H1 (cell line): ENCODE data around the gene SYK. TPM values are rescaled to one million over a fixed set of nuclear protein-coding genes. Genes with fewer than 3 reads are reported as not detected.

Experiments used
- CTCF ChIA-PET: fragments of 300-600 bp; sonication (Branson Sonifier 250); formaldehyde crosslinking; loops from one replicate; lab custom pipeline; 2021; ENCODE audit not compliant: partially characterized antibody; lab: Charles Lee
- POLR2A ChIA-PET: fragments of 300-600 bp; sonication (Branson Sonifier 250); formaldehyde crosslinking; loops from one replicate; lab custom pipeline; 2021; ENCODE audit warnings: inconsistent platforms; ENCODE audit not compliant: partially characterized antibody; lab: Charles Lee
- DNase-seq, 2 experiments: peaks; one replicate each; pipeline versions ENCODE4 v3.0.0 to v3.0.0-alpha.2; 2010 to 2022; ENCODE audit warnings: low spot score in 2 of 2, low read depth in 1 of 2, mixed read lengths in 1 of 2
- FAIRE-seq: peaks from 2 replicates; lab custom pipeline; 2011; peaks lifted over from hg19 to GRCh38; lab: Jason Lieb, UNC
- H2AFZ ChIP-seq: 2 replicates; pipeline ENCODE4 v1.8.1; 2012; ENCODE audit warnings: low read length, inconsistent platforms
- H2AK5ac ChIP-seq: 2 replicates; pipeline ENCODE4 v1.6.1; 2013; ENCODE audit warnings: low read depth, low read length
- H2BK120ac ChIP-seq: replicated peaks from 2 replicates; pipeline ENCODE3; 2013; ENCODE audit warnings: low read depth, low read length, inconsistent platforms
- H2BK12ac ChIP-seq: 2 replicates; pipeline ENCODE4 v1.6.1; 2013; ENCODE audit warnings: low read depth, low read length
- H2BK15ac ChIP-seq: 2 replicates; pipeline ENCODE4 v1.6.1; 2013; ENCODE audit warnings: low read length
- H2BK20ac ChIP-seq: 2 replicates; pipeline ENCODE4 v1.6.1; 2013; ENCODE audit warnings: low read length
- H2BK5ac ChIP-seq: 2 replicates; pipeline ENCODE4 v1.6.1; 2013; ENCODE audit warnings: low read depth, low read length
- H3K14ac ChIP-seq: 2 replicates; pipeline ENCODE4 v1.6.1; 2013; ENCODE audit warnings: inconsistent platforms; ENCODE audit not compliant: insufficient read length
- H3K18ac ChIP-seq: 2 replicates; pipeline ENCODE4 v1.6.1; 2013; ENCODE audit warnings: low read length; ENCODE audit errors: extremely low read depth
- H3K23ac ChIP-seq: 2 replicates; pipeline ENCODE4 v1.6.1; 2013; ENCODE audit warnings: inconsistent platforms; ENCODE audit not compliant: insufficient read length
- H3K23me2 ChIP-seq: 2 replicates; pipeline ENCODE4 v1.6.1; 2013; ENCODE audit warnings: low read depth, low read length
- H3K27ac ChIP-seq: 2 replicates; pipeline ENCODE4 v1.6.1; 2011; ENCODE audit warnings: low read depth, low read length, inconsistent platforms
- H3K27me3 ChIP-seq, 4 experiments: replicated peaks in 1 of 4; 1 replicate in 1 of 4; 2 replicates in 3 of 4; pipeline versions ENCODE4 v1.6.1 to v1.8.1; 2011 to 2013; ENCODE audit warnings: low read length in 3 of 4, mild to moderate bottlenecking in 3 of 4, inconsistent platforms in 2 of 4, mixed read lengths in 2 of 4, moderate library complexity in 1 of 4; ENCODE audit not compliant: control insufficient read depth in 3 of 4, insufficient read depth in 3 of 4; ENCODE audit errors: extremely low read depth in 1 of 4
- H3K36me3 ChIP-seq, 4 experiments: 2 replicates each; pipeline versions ENCODE4 v1.6.1 to v1.8.1; 2011 to 2013; ENCODE audit warnings: mild to moderate bottlenecking in 4 of 4, low read length in 3 of 4, moderate library complexity in 2 of 4, control low read depth in 1 of 4, inconsistent platforms in 1 of 4; ENCODE audit not compliant: insufficient read depth in 4 of 4, control insufficient read depth in 2 of 4
- H3K4ac ChIP-seq: replicated peaks from 2 replicates; pipeline ENCODE3; 2013; ENCODE audit warnings: low read length, low read depth, mixed read lengths, inconsistent platforms; ENCODE audit not compliant: insufficient read length
- H3K4me1 ChIP-seq, 4 experiments: replicated peaks in 1 of 4; 1 replicate in 1 of 4; 2 replicates in 3 of 4; pipeline versions ENCODE4 v1.6.1 to v1.8.1; 2011 to 2013; ENCODE audit warnings: low read length in 3 of 4, inconsistent platforms in 2 of 4, mixed read lengths in 1 of 4; ENCODE audit not compliant: insufficient read depth in 4 of 4, control insufficient read depth in 3 of 4
- H3K4me2 ChIP-seq, 2 experiments: 2 replicates each; pipeline versions ENCODE4 v1.6.1 to v1.8.1; 2011 to 2013; ENCODE audit warnings: low read depth in 2 of 2, low read length in 2 of 2, control low read depth in 1 of 2, inconsistent platforms in 1 of 2, mild to moderate bottlenecking in 1 of 2; ENCODE audit not compliant: insufficient read depth in 1 of 2
- H3K4me3 ChIP-seq, 4 experiments: fragments of 200-600, 300-600 bp in 1 of 4; sonication (generic), shearing (Covaris generic), sonication (Bioruptor Twin) in 1 of 4; 2 replicates each; pipeline versions ENCODE4 v1.5.1 to v1.8.1; 2011 to 2016; ENCODE audit warnings: low read length in 4 of 4, low read depth in 3 of 4, control low read depth in 2 of 4, inconsistent platforms in 2 of 4, mild to moderate bottlenecking in 2 of 4, mixed read lengths in 1 of 4, moderate library complexity in 1 of 4; ENCODE audit not compliant: insufficient read depth in 2 of 4; ENCODE audit errors: extremely low read depth in 1 of 4
- H3K56ac ChIP-seq: replicated peaks from 2 replicates; pipeline ENCODE3; 2013; ENCODE audit warnings: low read depth, mild to moderate bottlenecking, mixed read lengths, low read length, inconsistent platforms; ENCODE audit not compliant: insufficient read length
- H3K79me1 ChIP-seq: 2 replicates; pipeline ENCODE4 v1.6.1; 2013; ENCODE audit warnings: low read depth, low read length, control low read depth
- H3K79me2 ChIP-seq, 2 experiments: 2 replicates each; pipeline versions ENCODE4 v1.6.1 to v1.8.1; 2012 to 2013; ENCODE audit warnings: low read length in 2 of 2, mild to moderate bottlenecking in 2 of 2, inconsistent platforms in 1 of 2; ENCODE audit not compliant: insufficient read depth in 2 of 2, control insufficient read depth in 1 of 2
- H3K9ac ChIP-seq, 4 experiments: replicated peaks in 1 of 4; 1 replicate in 1 of 4; 2 replicates in 3 of 4; pipeline versions ENCODE4 v1.6.1 to v1.8.1; 2011 to 2013; ENCODE audit warnings: low read depth in 3 of 4, low read length in 3 of 4, control low read depth in 2 of 4, mild to moderate bottlenecking in 2 of 4, moderate library complexity in 2 of 4, inconsistent platforms in 1 of 4; ENCODE audit errors: extremely low read depth in 1 of 4
- H3K9me3 ChIP-seq, 2 experiments: 2 replicates each; pipeline versions ENCODE4 v1.6.1 to v1.8.1; 2012 to 2013; ENCODE audit warnings: mild to moderate bottlenecking in 2 of 2, moderate library complexity in 2 of 2, control low read depth in 1 of 2, inconsistent platforms in 1 of 2, low read depth in 1 of 2, low read length in 1 of 2, mixed read lengths in 1 of 2; ENCODE audit not compliant: insufficient read depth in 2 of 2
- H4K20me1 ChIP-seq, 2 experiments: replicated peaks in 1 of 2; 2 replicates each; pipeline versions ENCODE3 to v1.8.1; 2011 to 2013; ENCODE audit warnings: inconsistent platforms in 2 of 2, low read length in 2 of 2, mild to moderate bottlenecking in 1 of 2; ENCODE audit not compliant: insufficient read depth in 2 of 2, control insufficient read depth in 1 of 2
- H4K5ac ChIP-seq: 2 replicates; pipeline ENCODE4 v1.6.1; 2013; ENCODE audit warnings: low read length, low read depth, mixed read lengths, inconsistent platforms; ENCODE audit not compliant: insufficient read length
- H4K8ac ChIP-seq: 2 replicates; pipeline ENCODE4 v1.8.0; 2013; ENCODE audit warnings: mild to moderate bottlenecking, moderate library complexity, low read length, inconsistent platforms; ENCODE audit not compliant: insufficient read depth; ENCODE audit errors: extremely low read depth
- H4K91ac ChIP-seq: replicated peaks from 2 replicates; pipeline ENCODE3; 2013; ENCODE audit warnings: low read length, mixed read lengths, inconsistent platforms; ENCODE audit not compliant: insufficient read length
- EZH2 ChIP-seq: fragments of 200-600 bp; sonication (generic); IDR thresholded peaks from 2 replicates; pipeline ENCODE4 v1.7.1; 2012; ENCODE audit warnings: low read depth, mild to moderate bottlenecking, moderate library complexity, low read length, inconsistent platforms; ENCODE audit not compliant: severe bottlenecking
- PHF8 ChIP-seq: fragments of 200-600 bp; sonication (generic); conservative IDR thresholded peaks from 2 replicates; pipeline ENCODE4 v1.7.1; 2012; ENCODE audit warnings: low read depth, mild to moderate bottlenecking, inconsistent platforms, low read length, moderate library complexity
- SP1 ChIP-seq: IDR thresholded peaks from 2 replicates; pipeline ENCODE4 v1.6.1; 2011; ENCODE audit warnings: low read depth, low read length
- SP4 ChIP-seq: IDR thresholded peaks from 2 replicates; pipeline ENCODE4 v1.6.1; 2012; ENCODE audit warnings: low read length, inconsistent platforms
- TBP ChIP-seq: IDR thresholded peaks from 2 replicates; pipeline ENCODE4 v1.6.1; 2011; ENCODE audit warnings: low read depth, low read length, improper control_type of control experiment
- WGBS, 2 experiments: shearing (Covaris generic) in 1 of 2; methylation state at CpG; one replicate each; pipeline versions ENCODE4 v1.1.6 to v1.1.7; 2013 to 2015; ENCODE audit warnings: low lambda C conversion rate in 2 of 2, mixed read lengths in 2 of 2, inconsistent platforms in 1 of 2, low coverage in 1 of 2, missing lambda C conversion rate in 1 of 2; ENCODE audit not compliant: insufficient replicate concordance in 2 of 2, insufficient coverage in 1 of 2, insufficient read length in 1 of 2; ENCODE audit errors: extremely low coverage in 1 of 2, missing lambda C conversion rate in 1 of 2; 5-methylcytosine and 5-hydroxymethylcytosine counted together
- polyA plus RNA-seq, 7 experiments: library from polyadenylated mRNA; depleted of rRNA in 3 of 7; stranded (reverse) in 5 of 7; unstranded in 2 of 7; fragments of >200 nt in 5 of 7; fragments of 200-250 nt in 2 of 7; gene quantifications; 1 replicate in 5 of 7; 2 replicates in 1 of 7; 4 replicates in 1 of 7; pipeline versions ENCODE4 v1.2.1 to v1.2.3, GENCODE V29; 2011 to 2013; ENCODE audit warnings: missing spikeins in 2 of 7, mixed read lengths in 2 of 7
- total RNA-seq: library from RNA; stranded (reverse); fragmentation: NEBNext Ultra II Directional; extraction: Animal tissue kit (Norgen Biotek cat#: 25700); gene quantifications from 2 replicates; pipeline ENCODE4 v1.2.1, GENCODE V29; 2021

SYK gene
- total and polyA plus RNA-seq, 2 of the 8 experiments (the other 6 are each of a cell fraction or from before 2014, with no cell fraction given), result 1.5 to 4.4 TPM

DNA sequence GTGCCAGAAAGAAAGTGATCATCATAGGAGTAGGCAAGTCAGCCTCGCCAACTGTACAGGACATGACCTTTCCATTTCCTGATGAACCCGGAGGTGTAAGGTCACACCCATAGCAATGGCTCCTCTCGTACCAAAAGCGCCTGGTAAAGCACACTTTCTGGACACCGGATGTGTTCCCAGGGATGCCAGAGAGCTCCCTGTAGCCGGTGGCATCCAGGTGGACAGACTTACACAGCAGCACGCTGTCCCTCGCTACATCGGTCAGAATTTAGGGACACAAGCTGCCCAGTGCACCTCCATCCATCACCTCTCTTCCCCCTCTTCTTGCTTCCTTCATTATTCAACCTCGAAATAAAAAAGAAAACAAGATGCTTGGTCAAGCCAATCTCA lies 105.4 kb downstream of the SYK start:
- no peaks in the 10 kb centered on the region for H3K79me1 ChIP-seq
- no peaks in the 10 kb centered on the region; a peak in 1 of 8 replicates for H3K36me3 ChIP-seq
- no peaks in the 10 kb centered on the region; the same call in 1 of the 2 replicates for H3K23me2 ChIP-seq
- H3K27me3 ChIP-seq, result no peaks in the 10 kb centered on the region
- FAIRE-seq (no peak), DNase-seq (no peak)
- no peak overlapping the region for H2BK120ac ChIP-seq
- H2BK20ac ChIP-seq, result no peak overlapping the region
- no peak overlapping the region for H2BK12ac ChIP-seq
- CTCF ChIA-PET, result interaction anchor here (1.4 to 1.7 kb wide), 2 partner anchors 9 to 98 kb away, joined by 4 to 8 read pairs; no protein-coding TSS in a partner anchor
- H4K91ac ChIP-seq, result no peak overlapping the region
- no peak overlapping the region for H3K23ac ChIP-seq
- H3K14ac ChIP-seq, result no peak overlapping the region
- no peak overlapping the region for H3K18ac ChIP-seq
- no peak overlapping the region for H3K4me2 ChIP-seq
- WGBS, 2 experiments, result 89% methylated on average over 10 of the region's 10 CpGs; no CpG with 5 or more reads in 1 of the 2 experiments
- POLR2A ChIA-PET, result no interaction called here
- H4K20me1 ChIP-seq, result no peaks in the 10 kb centered on the region
- H3K4ac ChIP-seq, result no peak overlapping the region
- H4K5ac ChIP-seq, result no peak overlapping the region
- no peak overlapping the region for H3K9ac ChIP-seq
- H2BK15ac ChIP-seq, result no peak overlapping the region
- peaks cover 0 to 3% of the 10 kb centered on the region in 2 experiments; a peak in 1 of 4 replicates for H3K9me3 ChIP-seq
- no peak overlapping the region for H2BK5ac ChIP-seq
- no peak overlapping the region for H3K27ac ChIP-seq
- H2AK5ac ChIP-seq, result no peak overlapping the region
- H3K4me1 ChIP-seq, result no peaks in the 10 kb centered on the region
- H3K56ac ChIP-seq, result no peak overlapping the region
- no peak overlapping the region for H3K4me3 ChIP-seq
- H2AFZ ChIP-seq, result no peak overlapping the region
- H4K8ac ChIP-seq, result no peak overlapping the region
- TF ChIP-seq SP4, result no peak
- no peak for TF ChIP-seq PHF8
- TF ChIP-seq SP1, result no peak
- TF ChIP-seq EZH2, result no peak
- TF ChIP-seq TBP, result no peak
- no peaks in the 10 kb centered on the region for H3K79me2 ChIP-seq
